ENCODE data around the gene CHST15. TPM values are rescaled to one million over a fixed set of nuclear protein-coding genes. Genes with fewer than 3 reads are reported as not detected.

CHST15 gene
- total RNA-seq, 2 donors from 2014 or later = 4.7 to 10.2 TPM

GRCh38 chr10:124027651-124028050 lies 65.7 kb downstream of the CHST15 start:
- Histone ChIP-seq H3K27me3 (no peaks in the 10 kb centered on the region), H3K27ac (no peak overlapping the region), H3K9me3 (no peaks in the 10 kb centered on the region), H3K36me3 (no peaks in the 10 kb centered on the region), H3K4me3 (no peak overlapping the region), H3K4me1 (no peaks in the 10 kb centered on the region), H3K9ac (ENCODE audit: low read depth in 2 of 2, low read length in 2 of 2) (no peak overlapping the region)
- intact Hi-C loops (cut with DNase I) = no loop called here
- DNase-seq = no peak
- no peak for TF ChIP-seq CTCF (IDR thresholded peaks at IDR 0.05)

- no peaks in the 10 kb centered on the region for H3K27me3 ChIP-seq
- intact Hi-C loops (cut with DNase I) = no loop called here
- H3K9ac ChIP-seq (ENCODE audit: low read depth in 2 of 2, low read length in 2 of 2) = no peak overlapping the region
- H3K4me1 ChIP-seq = no peaks in the 10 kb centered on the region
- no peak for TF ChIP-seq CTCF (IDR thresholded peaks at IDR 0.05)
- no peaks in the 10 kb centered on the region for H3K36me3 ChIP-seq
- H3K4me3 ChIP-seq = no peak overlapping the region
- no peaks in the 10 kb centered on the region for H3K9me3 ChIP-seq
- DNase-seq = no peak
- H3K27ac ChIP-seq = no peak overlapping the region
Measured at GRCh38 chr10:124027031-124027611, 66.3 kb downstream of the CHST15 start.

GRCh38 chr10:124026589-124026939 lies 66.8 kb downstream of the CHST15 start:
- no peak for TF ChIP-seq CTCF (IDR thresholded peaks at IDR 0.05)
- H3K27ac ChIP-seq = no peak overlapping the region
- intact Hi-C loops (cut with DNase I) = no loop called here
- H3K27me3 ChIP-seq = no peaks in the 10 kb centered on the region
- DNase-seq = no peak
- H3K9ac ChIP-seq (ENCODE audit: low read depth in 2 of 2, low read length in 2 of 2) = no peak overlapping the region
- no peaks in the 10 kb centered on the region for H3K9me3 ChIP-seq
- H3K4me1 ChIP-seq = no peaks in the 10 kb centered on the region
- no peaks in the 10 kb centered on the region for H3K36me3 ChIP-seq
- no peak overlapping the region for H3K4me3 ChIP-seq

- H3K27ac ChIP-seq = no peak overlapping the region
- no peak for DNase-seq
- intact Hi-C loops (cut with DNase I) = no loop called here
Measured at GRCh38 chr10:124025660-124026588, 67.5 kb downstream of the CHST15 start.

GRCh38 chr10:124025152-124025551 lies 68.2 kb downstream of the CHST15 start:
- DNase-seq = no peak
- Histone ChIP-seq H3K36me3 (no peaks in the 10 kb centered on the region), H3K27me3 (no peaks in the 10 kb centered on the region), H3K9me3 (no peaks in the 10 kb centered on the region), H3K9ac (ENCODE audit: low read depth in 2 of 2, low read length in 2 of 2) (no peak overlapping the region), H3K27ac (no peak overlapping the region), H3K4me1 (no peaks in the 10 kb centered on the region), H3K4me3 (no peak overlapping the region)
- intact Hi-C loops (cut with DNase I) = no loop called here
- TF ChIP-seq CTCF (IDR thresholded peaks at IDR 0.05) = no peak

More at GRCh38 chr10:124025660-124026588, 67.5 kb downstream of the CHST15 start:
- TF ChIP-seq CTCF (IDR thresholded peaks at IDR 0.05) = no peak
- Histone ChIP-seq H3K9me3 (no peaks in the 10 kb centered on the region), H3K36me3 (no peaks in the 10 kb centered on the region), H3K27me3 (no peaks in the 10 kb centered on the region), H3K9ac (ENCODE audit: low read depth in 2 of 2, low read length in 2 of 2) (no peak overlapping the region), H3K4me1 (no peaks in the 10 kb centered on the region), H3K4me3 (no peak overlapping the region)

Measured in colonic mucosa (tissue), 4 donors.